NCI-H345 (cell line): ENCODE measurements around the gene EVC.
"Not testable (repeated sequence)": the region's sequence is repeated elsewhere in the genome, so short reads cannot be mapped to it uniquely, and the experiment has no call there.

ENCODE experiments used
- DNase-seq: peaks from one replicate; lab custom pipeline; 2025; lab: John Stamatoyannopoulos, UW

The EVC gene

GRCh38 chr4:5785806-5786680, 75.0 kb downstream of the EVC start:
- DNase-seq: no peak

- no peak for DNase-seq
Observed at GRCh38 chr4:5787311-5787710, 76.3 kb downstream of the EVC start.

- no peak for DNase-seq
Observed at GRCh38 chr4:5788144-5788543, 77.1 kb downstream of the EVC start.

GRCh38 chr4:5789141-5789540, 78.1 kb downstream of the EVC start:
- no peak for DNase-seq

- no peak for DNase-seq
Observed at GRCh38 chr4:5790546-5790857, 79.5 kb downstream of the EVC start.

GRCh38 chr4:5791654-5792053, 80.7 kb downstream of the EVC start:
- no peak for DNase-seq

- no peak for DNase-seq
Observed at GRCh38 chr4:5793514-5793913, 82.5 kb downstream of the EVC start.

- no peak for DNase-seq
Observed at GRCh38 chr4:5795580-5795979, 84.6 kb downstream of the EVC start.

GRCh38 chr4:5796976-5797375, 86.0 kb downstream of the EVC start:
- no peak for DNase-seq

GRCh38 chr4:5797866-5798265, 86.9 kb downstream of the EVC start:
- no peak for DNase-seq

- no peak for DNase-seq
Observed at GRCh38 chr4:5798462-5798861, 87.5 kb downstream of the EVC start.

GRCh38 chr4:5798946-5799345, 87.9 kb downstream of the EVC start:
- no peak for DNase-seq

GRCh38 chr4:5799406-5799805, 88.4 kb downstream of the EVC start:
- DNase-seq: no peak

- DNase-seq: no peak
Observed at GRCh38 chr4:5800496-5800895, 89.5 kb downstream of the EVC start.

GRCh38 chr4:5801696-5802095, 90.7 kb downstream of the EVC start:
- DNase-seq: no peak

GRCh38 chr4:5802565-5802964, 91.6 kb downstream of the EVC start:
- DNase-seq: no peak

- no peak for DNase-seq
Observed at GRCh38 chr4:5804656-5805055, 93.7 kb downstream of the EVC start.

- DNase-seq: no peak
Observed at GRCh38 chr4:5805270-5805669, 94.3 kb downstream of the EVC start.

- DNase-seq: peak; percentile 70
Observed at GRCh38 chr4:5808081-5808741, 97.2 kb downstream of the EVC start.

GRCh38 chr4:5809216-5809776, 98.3 kb downstream of the EVC start:
- DNase-seq: no peak

GRCh38 chr4:5810151-5810550, 99.2 kb downstream of the EVC start:
- DNase-seq: no peak

- no peak for DNase-seq
Observed at GRCh38 chr4:5810770-5811430, 99.9 kb downstream of the EVC start.

GRCh38 chr4:5812057-5812456, 101.1 kb downstream of the EVC start:
- DNase-seq: not testable (repeated sequence)
